Glomerular endothelial cell (primary cell): Measurements from ENCODE around the gene FSTL4. TPM values are rescaled to one million over a fixed set of nuclear protein-coding genes. Genes with fewer than 3 reads are reported as not detected.

ENCODE experiments used
- DNase-seq: peaks from one replicate; pipeline ENCODE4 v3.0.0-alpha.2; 2011; ENCODE audit warnings: low read depth, low spot score; ENCODE audit errors: extremely low read depth
- total RNA-seq: library from RNA; depleted of rRNA; stranded (reverse); fragments of >200 nt; gene quantifications from 2 replicates; pipeline ENCODE4 v1.2.3, GENCODE V29; 2015

Gene FSTL4
- total RNA-seq, 1 donor from 2014 or later = 0.18 TPM

DNA sequence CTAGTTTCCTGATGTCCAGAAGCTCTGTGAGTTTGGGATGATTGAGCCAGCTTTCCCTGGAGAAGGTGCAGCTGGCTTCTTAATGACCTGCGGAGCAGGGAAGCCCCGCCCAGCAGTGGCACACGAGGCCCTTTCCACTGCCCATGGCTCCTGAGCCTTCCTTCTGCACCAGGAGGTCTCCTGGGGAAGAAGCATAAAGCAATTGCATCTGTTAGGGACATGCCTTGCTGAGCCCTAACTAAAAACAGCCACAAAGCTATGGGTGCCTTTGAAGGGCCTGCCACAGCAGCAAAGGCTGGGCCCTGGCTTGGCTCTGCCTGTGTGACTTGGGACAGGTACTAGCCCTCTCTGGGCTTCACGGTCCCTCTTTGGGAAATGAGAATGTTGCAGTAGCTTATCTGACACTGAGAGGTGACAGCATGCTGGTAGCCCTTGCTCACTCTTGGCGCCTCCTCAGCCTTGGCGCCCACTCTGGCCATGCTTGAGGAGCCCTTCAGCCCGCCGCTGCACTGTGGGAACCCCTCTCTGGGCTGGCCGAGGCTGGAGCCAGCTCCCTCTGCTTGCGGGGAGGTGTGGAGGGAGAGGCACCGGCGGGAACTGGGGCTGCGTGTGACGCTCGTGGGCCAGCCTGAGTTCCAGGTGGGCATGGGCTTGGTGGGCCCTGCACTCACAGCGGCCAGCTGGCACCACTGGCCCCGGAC, 218.4 kb downstream of the FSTL4 start:
- no peak for DNase-seq

DNA sequence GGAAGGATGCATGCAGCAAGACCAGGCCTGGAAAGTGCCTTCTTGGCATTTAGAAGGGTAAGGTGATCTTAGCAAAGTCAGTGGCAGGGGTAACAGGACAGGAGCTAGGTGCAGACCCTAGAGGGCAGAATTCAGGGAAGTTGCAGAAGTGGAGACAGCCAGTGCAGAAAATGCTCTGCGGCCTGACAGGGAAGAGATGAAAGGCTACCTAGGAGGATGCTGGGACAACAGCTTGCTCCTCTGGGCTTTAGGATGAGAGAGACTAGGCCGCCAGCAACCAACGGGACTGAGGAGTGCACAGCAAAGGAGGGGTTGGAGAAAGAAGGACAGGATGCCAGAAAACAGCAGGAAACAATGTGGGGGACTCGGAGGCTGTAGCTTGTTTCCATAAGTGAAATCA, 219.9 kb downstream of the FSTL4 start:
- no peak for DNase-seq

DNA sequence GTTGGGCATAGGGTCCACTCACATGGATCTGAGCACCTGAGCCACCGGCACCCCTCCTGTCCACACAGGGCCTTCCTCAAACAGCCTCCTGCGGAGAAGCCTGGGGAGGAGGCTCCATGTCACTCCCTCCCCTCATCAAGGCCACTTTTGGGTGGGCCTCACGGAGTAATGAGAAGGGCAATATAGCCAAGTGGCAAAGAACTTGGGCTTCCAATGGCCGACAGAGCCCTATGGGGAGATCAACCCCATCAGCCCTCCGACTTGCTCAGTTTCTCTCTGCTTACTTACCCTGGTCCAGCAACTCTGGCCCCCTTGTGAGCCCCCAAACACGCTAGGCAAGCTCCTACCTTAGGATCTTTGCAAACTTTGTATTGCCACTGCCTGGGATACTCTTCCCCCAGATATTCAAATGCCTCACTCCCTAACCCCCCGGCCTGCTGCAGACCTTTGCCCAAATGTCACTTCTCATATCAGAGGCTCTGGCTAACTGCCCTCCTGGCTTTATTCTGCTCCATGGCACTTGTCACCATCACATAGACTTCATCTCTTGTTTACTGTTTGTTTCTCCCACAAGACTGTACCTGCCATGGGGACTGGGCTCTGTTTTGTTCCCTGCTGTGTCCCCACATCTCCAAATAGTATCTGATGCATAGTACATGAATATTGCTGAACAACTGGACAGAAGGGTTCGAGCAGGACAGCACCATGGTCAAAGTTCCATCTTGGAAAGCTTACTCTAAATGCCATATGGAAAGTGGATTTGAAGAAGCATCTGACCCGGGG, 220.8 kb downstream of the FSTL4 start:
- no peak for DNase-seq

DNA sequence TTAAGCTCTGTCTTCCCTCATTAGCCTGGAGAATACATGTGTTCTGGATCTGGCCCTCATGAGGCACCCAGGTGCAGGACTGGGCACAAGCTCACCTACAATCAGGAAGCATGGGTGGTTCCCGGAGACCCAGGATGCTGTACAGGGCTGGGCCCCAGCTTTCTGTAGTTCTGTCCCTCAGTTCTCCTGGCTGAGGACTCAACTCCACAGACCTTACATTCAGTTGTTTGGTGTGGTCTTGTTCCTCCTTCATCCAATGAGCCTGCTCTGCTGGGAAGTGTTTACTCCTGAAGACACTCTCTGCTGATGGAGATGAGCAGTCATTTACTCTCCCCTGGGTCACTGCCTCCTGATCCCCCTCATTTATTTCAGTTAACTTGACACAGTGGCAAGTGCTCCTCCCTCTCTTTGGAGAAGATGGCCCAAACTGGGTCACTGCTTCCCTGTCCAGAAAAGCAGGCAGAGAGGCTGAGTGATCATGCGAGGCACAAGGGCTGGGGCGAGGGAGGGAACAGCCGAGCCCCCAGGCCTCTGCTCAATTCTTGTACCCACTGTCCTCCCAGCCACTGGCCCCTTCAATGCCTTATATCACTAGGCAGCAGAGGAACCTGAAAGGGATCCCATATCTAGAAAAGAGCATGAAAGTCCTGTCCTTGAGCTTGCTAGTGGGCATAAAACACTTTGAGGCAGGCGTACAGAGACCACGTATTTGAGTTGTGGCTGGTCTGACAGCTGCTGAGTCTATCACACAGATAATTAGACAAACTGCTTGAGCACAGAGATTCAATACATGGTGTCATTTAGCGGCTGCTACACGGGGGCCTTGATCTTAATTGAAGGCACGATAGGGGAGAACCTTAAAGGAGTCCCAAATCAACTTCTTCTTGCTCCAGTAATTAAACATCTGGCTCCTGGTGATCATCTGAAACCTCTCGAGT, 221.7 kb downstream of the FSTL4 start:
- DNase-seq = no peak

DNA sequence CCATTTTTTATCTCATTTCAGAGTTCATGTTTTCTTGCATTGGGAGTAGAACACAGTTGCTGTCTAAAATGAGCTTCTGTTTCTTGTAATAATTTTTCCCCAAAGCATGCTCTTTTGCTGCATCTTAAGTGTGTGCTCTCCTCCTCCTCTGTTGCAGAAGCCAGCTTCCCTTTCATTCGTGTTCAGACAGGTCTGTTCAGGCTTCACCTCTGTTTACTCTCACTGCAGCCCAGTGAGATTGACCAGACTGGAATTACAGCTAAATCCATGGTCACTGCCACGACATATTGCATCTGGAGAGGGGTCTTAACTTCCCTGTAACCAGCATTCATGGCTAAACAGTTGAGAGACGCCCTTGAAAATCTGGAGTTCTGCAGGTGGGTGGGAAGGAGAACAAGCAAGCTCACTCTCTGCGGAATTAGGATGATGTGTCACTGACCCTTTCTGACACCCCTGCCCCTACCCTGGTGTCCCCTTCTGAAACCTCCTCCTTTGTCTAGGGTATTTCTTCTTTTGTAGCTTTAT, 223.2 kb downstream of the FSTL4 start:
- no peak for DNase-seq

DNA sequence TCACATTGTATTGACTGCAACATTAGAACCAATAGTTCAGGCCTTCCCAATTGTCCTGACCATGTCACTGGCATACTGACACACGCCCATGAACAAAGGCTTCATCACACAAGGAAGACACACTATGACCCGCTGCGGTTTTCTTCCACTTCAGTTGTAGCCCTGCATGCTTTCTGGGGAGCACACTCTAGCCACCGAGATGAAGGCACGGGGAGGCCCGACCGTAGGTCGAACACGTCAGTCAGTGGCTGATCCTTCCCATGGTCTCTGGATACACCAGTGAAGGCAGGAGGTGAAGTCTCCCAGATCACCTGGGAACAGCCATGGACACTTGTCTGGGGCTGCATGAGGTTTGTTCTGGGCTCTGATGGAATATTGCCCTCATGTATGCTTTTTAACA, 224.7 kb downstream of the FSTL4 start:
- DNase-seq = no peak

DNA sequence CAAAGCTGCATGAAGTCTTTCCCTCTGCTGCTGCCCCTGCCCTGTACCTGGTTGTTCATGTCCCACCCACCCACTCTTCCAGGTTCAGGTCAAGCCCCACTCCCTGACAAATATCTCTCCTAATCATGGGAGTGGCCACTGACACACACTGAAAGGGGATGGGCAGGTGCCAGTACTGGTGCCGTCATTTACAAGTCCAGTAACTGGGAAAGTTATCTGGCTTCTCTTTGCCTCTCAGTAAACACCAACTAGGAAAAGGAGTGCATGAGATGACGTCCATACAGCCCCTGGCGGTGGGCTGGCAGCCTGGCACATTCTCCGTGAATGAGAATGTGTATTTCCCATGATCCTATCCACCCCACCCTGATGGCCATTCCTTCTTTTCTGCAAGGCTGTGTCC, 225.2 kb downstream of the FSTL4 start:
- DNase-seq = no peak

DNA sequence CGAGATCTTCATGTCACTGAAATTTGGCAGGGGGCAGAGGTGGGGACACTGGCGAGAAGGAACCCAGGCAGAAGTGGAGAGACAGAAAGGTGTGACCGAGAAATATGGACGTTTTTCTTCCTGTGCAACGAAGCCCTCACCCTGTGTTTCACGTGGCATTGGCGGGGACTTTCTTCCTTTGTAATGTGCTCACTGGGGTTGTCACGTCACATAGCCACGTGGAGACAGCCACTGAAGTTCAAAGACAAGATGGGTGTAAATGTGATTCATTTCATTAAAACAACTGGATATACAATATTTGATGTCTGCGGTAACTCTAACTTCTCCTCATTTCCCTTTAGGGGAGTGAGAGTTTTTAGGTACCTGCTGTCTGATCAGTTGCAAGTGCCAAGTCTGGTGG, 225.7 kb downstream of the FSTL4 start:
- DNase-seq = no peak

DNA sequence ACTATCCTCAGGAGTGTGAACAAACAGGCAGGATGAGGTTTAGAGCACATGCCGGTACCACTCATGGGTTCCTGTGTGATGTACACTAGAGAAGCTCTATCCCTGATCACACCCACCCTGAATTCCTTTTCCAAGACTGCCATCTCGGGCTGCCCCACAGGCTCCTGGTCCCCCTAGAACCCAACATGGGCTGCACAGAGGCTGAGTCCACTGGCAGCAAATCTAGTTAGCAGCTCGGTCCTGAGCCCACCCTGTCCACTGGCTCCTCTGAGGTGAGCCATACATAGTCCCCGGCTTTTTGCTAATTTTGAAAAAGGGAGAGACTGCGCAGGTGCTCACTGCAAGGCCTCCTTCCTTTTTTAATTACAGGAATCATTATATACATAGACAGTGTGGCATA, 227.0 kb downstream of the FSTL4 start:
- no peak for DNase-seq

DNA sequence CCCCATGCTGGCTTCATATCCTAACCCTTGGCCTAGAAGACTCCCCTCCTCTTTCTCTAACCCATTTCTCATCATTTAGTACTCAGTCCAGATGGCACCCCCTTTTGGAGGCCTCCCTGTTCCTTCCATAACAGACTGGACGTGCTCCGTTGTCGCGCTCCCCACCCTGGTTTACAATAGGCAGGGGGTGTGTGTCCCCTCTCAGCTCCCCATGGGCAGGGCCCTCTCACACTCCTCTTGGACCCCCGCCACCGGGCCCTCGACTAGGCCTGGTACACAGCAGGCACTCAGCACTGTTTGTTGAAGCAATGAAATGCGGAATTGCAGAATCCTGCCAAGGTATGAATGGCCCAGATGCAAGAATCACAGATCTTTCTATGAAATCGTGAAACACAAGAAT, 227.4 kb downstream of the FSTL4 start:
- DNase-seq = no peak

DNA sequence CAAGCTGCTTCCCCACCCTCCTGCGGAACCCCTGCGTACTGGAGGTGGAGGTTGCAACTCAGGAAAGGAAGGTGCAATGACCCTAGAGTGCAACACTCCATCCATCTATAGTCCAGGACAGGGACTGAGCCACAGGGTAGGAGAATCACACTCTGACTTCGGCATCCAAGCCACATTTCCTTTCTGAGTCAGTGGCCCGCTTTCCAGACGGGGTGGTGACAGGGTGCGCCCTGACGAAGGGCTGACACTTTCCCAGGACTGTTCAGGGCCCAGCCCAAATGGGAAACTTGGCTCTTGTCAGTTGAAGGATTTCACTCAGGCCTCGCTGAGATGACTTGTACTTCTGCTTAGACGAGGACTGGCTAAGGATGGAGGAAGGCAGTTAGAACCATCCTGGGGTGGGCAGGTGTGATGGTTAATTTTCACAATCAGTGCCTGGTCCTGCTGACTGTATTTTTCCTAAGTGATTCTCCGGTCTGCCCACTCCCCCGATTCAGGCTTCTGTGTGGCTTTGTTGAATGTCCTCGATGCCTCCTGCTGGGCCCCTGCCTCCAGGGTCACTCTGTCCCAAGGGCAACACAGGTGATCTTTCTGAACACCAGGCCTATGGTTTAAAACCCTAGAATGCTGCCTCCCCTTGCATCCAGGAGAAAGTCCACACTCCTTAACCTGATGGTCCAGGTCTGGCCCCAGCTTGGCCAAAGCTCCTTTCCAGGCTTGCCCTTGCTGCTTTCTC, 228.1 kb downstream of the FSTL4 start:
- no peak for DNase-seq

DNA sequence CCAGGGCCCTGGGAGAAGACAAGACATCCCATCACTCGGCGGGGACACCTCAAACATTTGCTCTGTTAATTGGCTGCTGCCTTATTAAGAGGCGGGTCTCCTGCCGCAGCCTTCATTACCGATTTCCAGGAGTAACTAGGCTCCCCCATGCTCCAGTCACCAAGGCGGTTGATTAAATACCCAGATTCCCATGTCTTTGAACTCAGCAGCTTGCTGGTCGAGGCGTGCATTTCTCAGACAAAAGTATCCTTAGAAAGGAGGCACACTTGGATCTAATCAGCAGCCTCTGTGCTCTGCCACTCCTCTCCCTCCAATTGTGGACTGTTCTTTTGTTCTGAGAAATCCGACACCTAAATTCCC, 228.8 kb downstream of the FSTL4 start:
- no peak for DNase-seq

DNA sequence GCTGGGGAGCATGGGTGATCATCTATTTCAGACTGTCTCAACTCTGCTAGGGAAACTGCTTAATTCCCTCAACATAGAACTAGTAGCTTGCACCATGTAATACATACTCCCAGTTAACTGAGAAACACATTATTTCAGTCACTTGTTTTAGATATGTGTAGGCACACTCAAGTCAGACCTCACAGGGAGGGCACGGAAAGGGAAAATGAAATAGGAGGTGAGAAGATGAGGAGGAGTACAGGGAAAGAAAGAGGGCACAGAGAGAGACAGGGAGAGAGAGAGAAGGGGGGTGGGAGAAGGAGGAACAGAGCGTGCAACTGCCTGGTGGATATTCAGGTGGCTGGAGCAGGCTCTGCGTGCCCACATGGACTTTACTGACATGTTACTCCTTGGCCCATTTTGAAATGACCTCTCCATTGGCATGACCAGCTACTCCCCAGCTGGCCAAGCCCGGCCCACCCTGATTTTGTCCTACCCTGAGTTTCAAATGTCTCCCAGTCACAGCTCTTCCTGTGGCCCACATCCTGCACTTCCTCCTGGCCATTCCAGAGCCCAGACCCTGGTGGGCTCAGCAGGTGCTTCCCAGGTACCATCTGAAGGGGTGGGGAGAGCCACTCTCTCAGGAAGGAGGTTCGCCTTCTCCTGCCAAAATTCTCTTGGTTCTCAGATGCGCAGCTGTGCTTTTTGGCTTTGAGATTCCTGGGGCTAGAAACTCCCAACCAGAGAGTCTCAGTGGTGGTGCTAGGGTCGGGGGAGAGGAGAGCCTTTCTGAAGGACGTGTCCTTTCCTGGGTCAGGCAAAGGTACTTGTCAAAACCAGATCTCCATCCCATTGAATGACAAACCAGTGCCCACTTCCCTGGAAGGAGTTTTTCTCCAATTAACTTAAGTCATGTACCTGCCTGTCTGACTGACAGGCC, 229.4 kb downstream of the FSTL4 start:
- no peak for DNase-seq

DNA sequence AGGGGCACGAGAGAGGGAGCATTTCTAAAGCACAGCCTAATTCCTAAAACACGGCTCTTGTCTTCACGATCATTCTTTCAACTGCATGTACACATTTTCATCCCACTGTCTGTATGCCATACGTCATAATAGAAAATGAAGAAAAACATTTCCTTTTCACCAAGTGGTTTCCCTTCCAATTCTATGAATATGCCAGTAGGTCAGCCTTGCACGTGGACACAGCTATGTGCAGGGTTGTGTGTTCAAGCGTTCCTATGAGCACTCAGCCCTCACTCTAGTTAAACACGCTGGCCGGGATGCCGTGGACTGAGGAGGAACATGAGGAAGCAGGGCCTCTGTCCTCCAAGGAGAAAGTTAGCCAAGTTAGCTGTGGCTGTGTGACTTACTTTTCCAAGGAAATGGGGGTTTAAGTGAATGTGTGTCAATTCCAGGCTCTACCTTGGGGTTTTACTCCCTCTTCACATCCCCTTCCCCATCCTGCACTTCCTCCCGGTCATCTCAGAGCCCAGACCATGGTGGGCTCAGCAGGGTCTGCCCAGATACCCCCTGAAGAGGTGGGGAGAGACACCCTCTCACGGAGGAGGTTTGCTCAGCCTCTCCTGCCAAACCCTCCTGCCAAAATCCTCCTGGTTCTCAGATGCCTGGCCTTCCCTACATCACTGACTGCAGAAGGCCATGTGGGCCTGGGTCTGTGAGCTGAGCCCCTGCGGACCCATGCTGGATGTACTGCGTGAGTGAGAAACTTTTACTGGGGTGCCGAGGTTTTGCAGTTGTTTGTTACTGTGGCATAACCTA, 230.6 kb downstream of the FSTL4 start:
- no peak for DNase-seq

DNA sequence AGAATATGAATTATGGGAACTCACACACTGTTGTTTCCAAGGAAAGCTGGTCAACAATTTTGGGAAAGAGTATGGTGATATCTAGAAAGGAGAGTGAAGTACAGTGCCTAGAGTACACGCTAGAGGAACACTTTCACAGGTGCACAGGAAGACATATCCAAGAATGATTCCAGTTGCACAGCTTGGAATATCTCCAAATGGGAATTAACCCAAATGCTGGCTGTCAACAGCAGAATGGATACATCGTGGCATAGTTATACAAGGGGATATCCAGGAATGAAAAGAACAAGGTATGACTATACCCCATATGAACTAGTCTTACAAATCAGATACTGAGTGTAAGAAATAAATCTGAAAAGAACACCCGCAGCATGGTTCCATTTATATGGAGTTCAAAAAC, 231.3 kb downstream of the FSTL4 start:
- no peak for DNase-seq

DNA sequence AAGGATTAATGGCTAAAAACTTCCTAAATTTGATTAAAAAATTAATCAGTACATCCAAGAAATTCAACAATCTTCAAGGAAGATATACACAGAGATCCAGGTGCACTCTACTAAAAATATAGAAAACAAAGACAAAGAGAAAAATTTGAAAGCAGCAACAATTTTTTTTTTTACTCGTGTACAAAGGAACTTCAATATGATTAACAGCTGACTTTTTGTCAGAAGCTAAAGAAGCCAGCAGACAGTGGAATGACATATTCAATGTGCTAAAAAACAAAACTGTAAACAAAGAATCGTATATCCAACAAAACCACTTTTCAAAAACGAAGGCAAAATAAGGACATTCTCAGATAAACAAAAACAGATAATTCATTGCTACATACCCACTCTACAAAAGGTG, 234.6 kb downstream of the FSTL4 start:
- DNase-seq = no peak

DNA sequence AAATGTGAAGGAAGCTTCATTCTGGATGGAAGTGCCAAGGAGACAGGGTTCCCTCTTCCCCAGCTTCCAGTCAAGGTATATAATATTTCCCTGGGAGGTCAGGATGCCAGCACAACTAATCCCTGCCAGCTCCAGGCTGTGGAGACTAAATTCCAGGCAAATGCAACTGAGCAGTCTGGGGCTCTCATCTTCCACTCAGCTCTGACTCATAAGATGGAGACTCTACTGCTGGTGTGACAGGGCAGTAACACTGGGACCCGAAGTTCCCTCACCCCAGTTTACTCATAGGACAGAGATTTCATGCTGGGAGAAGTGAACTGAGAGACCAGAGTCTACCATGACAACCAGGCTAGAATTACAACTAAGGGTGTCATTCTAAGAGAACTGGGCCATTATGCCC, 235.4 kb downstream of the FSTL4 start:
- DNase-seq = no peak

DNA sequence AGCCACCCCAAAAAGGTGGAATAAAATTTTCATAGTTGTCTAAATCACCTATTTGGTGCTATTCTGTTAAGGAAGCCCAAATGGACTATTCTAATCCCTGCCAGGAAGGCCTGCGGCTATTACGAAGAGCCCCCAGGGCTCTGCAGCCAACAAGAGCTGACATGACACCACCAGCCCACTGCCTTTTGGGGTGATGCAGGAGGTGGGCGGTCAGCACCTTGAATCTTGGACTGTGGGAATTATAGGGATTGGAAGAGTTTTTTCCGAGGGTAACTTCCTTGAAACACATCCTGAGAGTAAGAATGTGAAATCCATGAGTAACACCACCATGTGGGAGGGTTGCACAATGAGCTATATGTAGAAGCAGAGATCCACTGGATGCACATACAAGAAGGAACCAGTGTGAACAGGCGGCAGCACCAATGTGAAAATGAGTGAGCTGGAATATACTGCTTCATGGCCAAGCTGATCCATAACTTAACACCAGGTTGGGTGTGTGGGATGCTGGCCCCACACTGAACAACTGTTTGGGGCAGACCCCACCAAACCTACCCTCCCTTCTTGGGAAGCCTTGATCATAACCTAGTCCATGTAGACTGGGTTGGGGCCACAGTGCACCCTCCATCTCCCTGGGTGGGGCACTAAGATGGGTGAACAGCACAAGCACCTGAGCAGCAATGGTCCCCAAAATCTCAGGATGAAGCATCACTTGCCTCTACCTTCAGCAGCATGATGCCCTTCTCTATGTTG, 239.0 kb downstream of the FSTL4 start:
- no peak for DNase-seq
